ENCODE data around the gene KBTBD7. TPM values are rescaled to one million over a fixed set of nuclear protein-coding genes. Genes with fewer than 3 reads are reported as not detected.
"Not testable (repeated sequence)": the region's sequence is repeated elsewhere in the genome, so short reads cannot be mapped to it uniquely, and the experiment has no call there.

The KBTBD7 gene
- total RNA-seq, 2 experiments from 2014 or later = 8.1 to 8.4 TPM

DNA sequence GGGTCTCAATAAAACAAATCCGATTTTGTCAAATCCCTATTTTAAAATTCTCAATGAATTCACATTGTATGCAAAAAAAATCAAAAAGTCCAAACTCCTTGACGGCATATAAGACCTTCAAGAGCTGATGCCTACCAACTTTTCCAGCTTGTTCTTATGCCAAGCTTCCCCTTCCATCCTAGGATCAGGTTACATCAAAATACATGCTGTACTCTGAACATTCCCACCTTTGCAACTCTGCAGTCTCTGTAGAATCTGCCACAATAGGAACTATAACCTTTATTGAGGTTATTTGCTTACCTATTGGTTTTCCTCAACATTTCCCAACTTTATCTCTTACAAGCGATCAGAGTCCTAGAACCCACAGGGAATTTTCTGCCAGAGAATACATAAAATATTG, 7.9 kb downstream of the KBTBD7 start:
- ChIA-PET POLR2A (no interaction called here), CTCF (interaction anchor here (0.6 kb wide), 1 partner anchor 620 kb away, joined by 3 read pairs; no protein-coding TSS in a partner anchor)
- Mint-ChIP-seq H3K36me3 (ENCODE audit: low read depth) (peaks cover 12% of the 10 kb centered on the region), H3K27me3 (no peaks in the 10 kb centered on the region), H3K9me3 (no peaks in the 10 kb centered on the region), H3K27ac (no peak overlapping the region), H3K4me1 (peaks cover 4% of the 10 kb centered on the region), H3K4me3 (no peak overlapping the region)
- no peak for DNase-seq

DNA sequence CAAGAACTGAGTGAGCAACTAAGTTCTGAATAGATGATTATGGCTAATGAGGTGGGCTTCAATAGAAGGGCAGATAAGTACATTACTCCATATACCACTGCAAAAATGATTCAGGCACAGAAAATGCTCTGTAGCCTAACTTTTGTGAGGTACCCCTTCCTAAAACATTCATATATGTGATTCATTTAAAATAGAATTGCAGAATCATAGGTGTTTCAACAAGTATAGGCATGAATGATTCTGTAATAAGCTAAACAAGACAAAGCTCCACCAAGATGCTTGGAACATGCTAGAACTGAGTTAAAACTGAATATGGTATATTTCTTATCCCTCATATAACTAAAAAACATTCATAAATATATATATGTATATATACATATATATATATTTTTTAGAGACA, 12.1 kb downstream of the KBTBD7 start:
- POLR2A ChIA-PET = no interaction called here
- Mint-ChIP-seq H3K4me3 (no peak overlapping the region), H3K36me3 (ENCODE audit: low read depth) (no peaks in the 10 kb centered on the region), H3K4me1 (peaks cover 2% of the 10 kb centered on the region), H3K27me3 (no peaks in the 10 kb centered on the region), H3K9me3 (no peaks in the 10 kb centered on the region), H3K27ac (no peak overlapping the region)
- CTCF ChIA-PET = interaction anchor here (0.6 to 1.3 kb wide), 2 partner anchors 14 to 1207 kb away, joined by 3 read pairs; no protein-coding TSS in a partner anchor
- no peak for DNase-seq

DNA sequence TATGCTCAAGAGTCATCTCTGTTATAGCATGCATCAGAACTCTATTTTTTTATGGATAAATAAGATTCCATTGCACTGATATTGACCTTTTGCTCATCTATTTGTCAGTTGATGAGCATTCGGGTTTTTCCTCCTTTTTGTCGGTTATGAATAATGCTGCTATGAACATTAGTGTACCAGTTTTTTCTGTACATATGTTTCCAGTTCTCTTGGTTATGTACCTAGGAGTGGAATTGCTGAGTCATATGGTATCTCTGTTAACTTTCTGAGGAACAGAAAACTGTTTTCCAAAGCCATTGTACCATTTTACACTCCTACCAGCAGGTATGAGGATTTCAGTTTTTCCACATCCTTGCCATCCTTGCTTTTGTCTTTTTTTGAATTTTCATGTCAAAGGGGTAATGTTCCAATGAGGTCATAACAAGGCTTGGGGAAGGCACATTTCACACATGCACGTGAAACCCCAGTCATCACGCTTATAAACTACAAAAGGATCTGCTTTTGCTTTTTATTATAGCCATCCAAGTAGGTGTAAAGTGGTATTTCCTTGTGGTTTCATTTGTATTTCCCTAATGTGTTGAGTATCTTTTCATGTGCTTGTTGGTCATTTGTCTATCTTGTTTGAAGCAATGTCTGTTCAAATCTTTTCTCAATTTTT, 14.6 kb downstream of the KBTBD7 start:
- ChIA-PET CTCF (no interaction called here), POLR2A (interaction anchor here (0.7 kb wide), 1 partner anchor 229 kb away, joined by 3 read pairs; no protein-coding TSS in a partner anchor)
- Mint-ChIP-seq H3K36me3 (ENCODE audit: low read depth) (no peaks in the 10 kb centered on the region), H3K4me3 (no peak overlapping the region), H3K9me3 (peaks cover 15% of the 10 kb centered on the region), H3K4me1 (peaks cover 2% of the 10 kb centered on the region), H3K27me3 (no peaks in the 10 kb centered on the region), H3K27ac (no peak overlapping the region)
- no peak for DNase-seq

DNA sequence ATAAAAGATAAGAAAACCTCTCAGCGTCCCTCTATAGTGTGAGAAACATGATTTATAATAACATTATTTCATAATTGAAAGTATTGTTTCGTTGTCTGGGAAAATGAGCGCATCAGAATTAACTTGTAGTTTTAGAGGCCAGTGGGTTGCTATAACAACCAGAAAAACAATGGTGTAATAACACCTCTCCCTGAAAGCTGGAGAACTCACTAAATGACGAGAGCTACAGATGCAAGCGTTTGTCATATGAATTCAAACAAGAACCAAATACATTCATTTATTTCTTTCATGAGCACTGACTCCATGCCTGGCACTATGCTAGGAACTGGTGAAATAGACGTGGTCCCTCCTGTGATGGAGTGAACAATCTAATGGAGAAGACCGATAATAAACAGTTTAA, 16.3 kb downstream of the KBTBD7 start:
- no peak for DNase-seq
- POLR2A ChIA-PET = no interaction called here
- CTCF ChIA-PET = no interaction called here
- peaks cover 2% of the 10 kb centered on the region for H3K4me1 Mint-ChIP-seq
- H3K27me3 Mint-ChIP-seq = no peaks in the 10 kb centered on the region
- no peaks in the 10 kb centered on the region for H3K36me3 Mint-ChIP-seq (ENCODE audit: low read depth)
- peaks cover 16% of the 10 kb centered on the region for H3K9me3 Mint-ChIP-seq
- H3K4me3 Mint-ChIP-seq = no peak overlapping the region
- H3K27ac Mint-ChIP-seq = no peak overlapping the region

DNA sequence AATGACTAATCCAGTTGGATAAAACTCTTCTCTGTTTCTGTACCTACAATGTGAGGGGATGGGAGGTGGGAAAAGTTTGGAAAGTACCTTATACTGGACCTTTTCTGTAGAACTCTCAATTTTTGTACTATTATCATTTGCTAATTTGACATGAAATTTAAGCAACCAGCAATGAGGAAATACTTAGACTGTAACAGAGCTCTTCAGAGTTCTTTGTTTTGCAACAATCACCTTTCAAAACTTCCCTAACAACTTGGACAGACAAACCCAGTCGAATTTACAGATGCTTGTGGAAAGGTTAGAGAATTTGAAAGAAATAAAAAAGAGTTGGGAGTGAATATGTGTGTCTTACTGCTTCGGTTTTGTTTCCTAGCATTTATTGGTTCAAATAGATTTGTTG, 16.8 kb downstream of the KBTBD7 start:
- Mint-ChIP-seq H3K4me1 (peaks cover 2% of the 10 kb centered on the region), H3K9me3 (peaks cover 19% of the 10 kb centered on the region), H3K36me3 (ENCODE audit: low read depth) (no peaks in the 10 kb centered on the region), H3K27me3 (no peaks in the 10 kb centered on the region), H3K27ac (no peak overlapping the region), H3K4me3 (no peak overlapping the region)
- DNase-seq = no peak
- POLR2A ChIA-PET = no interaction called here
- CTCF ChIA-PET = no interaction called here

DNA sequence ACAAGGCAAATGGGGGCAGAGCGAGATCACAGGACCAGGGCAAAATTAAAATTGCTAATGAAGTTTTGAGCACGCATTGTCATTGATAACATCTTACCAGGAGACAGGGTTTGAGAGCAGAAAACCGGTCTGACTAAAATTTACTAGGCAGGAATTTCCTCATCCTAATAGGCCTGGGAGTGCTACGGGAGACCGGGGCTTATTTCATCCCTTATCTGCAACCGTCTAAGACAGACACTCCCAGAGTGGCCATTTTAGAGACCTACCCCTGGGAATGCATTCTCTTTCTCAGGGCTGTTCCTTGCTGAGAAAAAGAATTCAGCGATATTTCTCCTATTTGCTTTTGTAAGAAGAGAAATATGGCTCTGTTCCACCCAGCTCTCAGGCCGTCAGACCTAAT, 18.8 kb downstream of the KBTBD7 start:
- DNase-seq; H3K27me3 Mint-ChIP-seq; H3K4me3 Mint-ChIP-seq; CTCF ChIA-PET; H3K4me1 Mint-ChIP-seq; H3K27ac Mint-ChIP-seq; H3K36me3 Mint-ChIP-seq (ENCODE audit: low read depth); POLR2A ChIA-PET: not testable (repeated sequence)
- peaks cover 20% of the 10 kb centered on the region for H3K9me3 Mint-ChIP-seq

DNA sequence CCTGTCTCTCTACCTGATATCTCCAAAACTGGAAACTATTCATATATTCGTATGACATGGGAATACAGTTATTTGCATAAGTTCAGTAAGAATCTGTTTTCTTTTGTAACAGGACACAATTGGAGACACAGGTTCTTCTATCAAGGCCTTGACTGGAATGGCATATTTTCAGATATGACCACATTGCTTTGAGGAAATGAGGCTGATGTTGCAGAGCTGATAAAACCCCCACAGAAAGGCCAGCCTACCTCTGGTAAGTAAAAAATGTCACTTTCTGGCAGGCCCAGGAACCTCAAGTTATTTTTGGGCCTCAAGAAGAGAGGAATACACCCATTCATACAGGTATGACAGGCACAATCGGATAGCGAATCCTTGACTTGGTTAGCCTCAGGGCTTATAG, 32.2 kb downstream of the KBTBD7 start:
- no peak overlapping the region for H3K27ac Mint-ChIP-seq
- H3K27me3 Mint-ChIP-seq = peaks cover 1% of the 10 kb centered on the region
- POLR2A ChIA-PET = no interaction called here
- peaks cover 2% of the 10 kb centered on the region for H3K9me3 Mint-ChIP-seq
- H3K4me3 Mint-ChIP-seq = no peak overlapping the region
- H3K36me3 Mint-ChIP-seq (ENCODE audit: low read depth) = no peaks in the 10 kb centered on the region
- DNase-seq = no peak
- H3K4me1 Mint-ChIP-seq = peaks cover 5% of the 10 kb centered on the region
- CTCF ChIA-PET = no interaction called here

DNA sequence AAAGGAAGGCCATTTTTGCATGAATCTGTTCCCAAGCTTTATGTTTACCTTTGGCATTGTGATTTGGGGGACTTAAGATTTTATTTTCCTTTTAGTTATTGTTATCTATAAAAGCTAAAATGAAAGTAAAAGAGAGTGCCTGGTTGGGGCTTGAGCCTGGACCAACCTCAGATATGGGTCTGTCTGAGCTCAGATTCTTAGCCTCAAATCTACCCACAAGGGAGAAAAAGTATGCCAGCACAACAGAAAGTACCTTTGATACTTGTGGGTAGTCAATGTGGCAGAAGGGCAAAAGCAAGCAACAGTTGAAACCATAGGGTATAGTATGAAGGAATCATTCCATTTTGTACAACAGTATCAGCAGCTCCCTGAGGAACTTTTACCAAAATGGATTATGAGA, 35.2 kb downstream of the KBTBD7 start:
- no peaks in the 10 kb centered on the region for H3K36me3 Mint-ChIP-seq (ENCODE audit: low read depth)
- H3K4me3 Mint-ChIP-seq = no peak overlapping the region
- no peaks in the 10 kb centered on the region for H3K27me3 Mint-ChIP-seq
- ChIA-PET CTCF (interaction anchor here (0.6 kb wide), 1 partner anchor 40 kb away, joined by 3 read pairs; no protein-coding TSS in a partner anchor), POLR2A (no interaction called here)
- H3K27ac Mint-ChIP-seq = no peak overlapping the region
- no peak for DNase-seq
- peaks cover 5% of the 10 kb centered on the region for H3K4me1 Mint-ChIP-seq
- H3K9me3 Mint-ChIP-seq = peaks cover 2% of the 10 kb centered on the region

DNA sequence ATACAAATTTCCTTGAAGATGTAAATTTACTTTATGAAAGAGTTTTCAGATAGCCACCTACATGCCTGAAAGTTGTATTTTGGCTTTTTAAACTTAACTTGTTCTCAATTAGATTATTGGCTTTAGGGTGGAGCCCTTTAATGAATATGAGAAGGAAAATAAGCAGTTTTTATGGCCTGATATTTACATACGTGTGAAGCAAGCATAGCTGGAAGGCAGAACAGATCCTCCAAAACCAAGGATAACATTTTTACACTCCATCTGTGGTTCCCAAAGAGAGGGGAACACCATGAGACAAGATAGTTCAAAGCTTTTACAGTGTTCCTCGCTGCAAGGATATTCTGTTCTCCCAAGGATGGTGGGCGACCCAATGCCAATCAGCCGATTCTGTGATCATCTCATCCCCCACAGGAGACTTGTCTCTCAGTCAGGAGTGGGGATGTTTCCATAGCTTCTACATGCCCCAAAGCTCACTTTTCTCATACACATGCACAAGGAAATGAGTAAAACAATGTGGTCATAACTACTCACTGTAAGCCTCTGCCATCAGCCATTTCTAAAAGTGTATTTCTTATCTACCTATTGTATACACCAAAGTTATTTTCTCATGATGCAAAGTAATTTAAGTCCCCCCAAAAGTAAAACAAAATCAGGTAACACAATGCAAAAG, 37.2 kb downstream of the KBTBD7 start:
- Mint-ChIP-seq H3K27ac (no peak overlapping the region), H3K36me3 (ENCODE audit: low read depth) (peaks cover 4% of the 10 kb centered on the region), H3K4me1 (peaks cover 5% of the 10 kb centered on the region), H3K27me3 (no peaks in the 10 kb centered on the region), H3K9me3 (peaks cover 5% of the 10 kb centered on the region), H3K4me3 (no peak overlapping the region)
- POLR2A ChIA-PET = no interaction called here
- no peak for DNase-seq
- CTCF ChIA-PET = interaction anchor here (1.2 kb wide), 1 partner anchor 11 kb away, joined by 4 read pairs; no protein-coding TSS in a partner anchor

DNA sequence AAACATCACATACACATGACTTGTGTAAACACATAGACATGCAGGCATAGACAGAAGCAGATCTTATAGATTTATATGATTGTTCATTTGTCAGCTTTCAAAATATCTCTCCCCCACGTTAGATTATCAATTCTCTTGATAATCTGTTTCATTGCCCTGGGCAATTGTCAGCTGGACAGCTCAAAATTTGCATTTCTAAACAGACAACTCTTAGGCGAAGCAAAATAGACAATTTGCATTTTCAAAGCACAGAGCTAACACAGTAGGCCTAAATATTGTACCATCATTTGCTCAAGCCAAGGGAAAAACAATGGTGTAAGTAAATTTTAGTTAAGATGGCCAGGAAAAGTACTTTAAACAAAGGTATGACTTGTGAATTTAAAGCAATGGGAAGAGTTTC, 37.7 kb downstream of the KBTBD7 start:
- Mint-ChIP-seq H3K36me3 (ENCODE audit: low read depth) (peaks cover 9% of the 10 kb centered on the region), H3K27ac (no peak overlapping the region), H3K27me3 (no peaks in the 10 kb centered on the region), H3K4me3 (no peak overlapping the region), H3K4me1 (peaks cover 5% of the 10 kb centered on the region), H3K9me3 (peaks cover 11% of the 10 kb centered on the region)
- CTCF ChIA-PET = interaction anchor here (0.5 kb wide), 1 partner anchor 73 kb away, joined by 3 read pairs; no protein-coding TSS in a partner anchor
- no peak for DNase-seq
- POLR2A ChIA-PET = no interaction called here

DNA sequence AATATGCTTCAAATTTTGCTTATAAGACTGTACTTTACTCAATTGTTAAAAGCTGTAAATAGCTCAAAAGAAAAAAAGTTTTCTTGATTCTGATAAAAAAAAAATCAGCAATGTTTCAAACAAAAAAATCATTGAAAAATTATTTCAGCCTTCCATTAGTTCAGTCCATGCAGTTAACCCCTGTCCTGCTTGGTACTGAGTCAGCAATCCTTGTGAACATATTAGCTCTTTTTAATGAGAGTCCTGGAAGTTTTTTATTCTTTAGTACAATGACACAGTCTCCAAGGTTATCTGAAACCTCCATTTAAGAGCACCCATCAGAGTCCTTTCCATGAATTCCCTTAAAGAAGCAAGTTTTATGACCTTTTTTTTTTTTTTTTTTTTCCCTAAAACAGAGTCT, 40.3 kb downstream of the KBTBD7 start:
- Mint-ChIP-seq H3K9me3 (peaks cover 35% of the 10 kb centered on the region), H3K4me1 (peaks cover 2% of the 10 kb centered on the region), H3K36me3 (ENCODE audit: low read depth) (peaks cover 35% of the 10 kb centered on the region), H3K4me3 (no peak overlapping the region), H3K27ac (no peak overlapping the region), H3K27me3 (no peaks in the 10 kb centered on the region)
- CTCF ChIA-PET = interaction anchor here (0.7 kb wide), 1 partner anchor 377 kb away, joined by 5 read pairs; no protein-coding TSS in a partner anchor
- POLR2A ChIA-PET = no interaction called here
- no peak for DNase-seq

DNA sequence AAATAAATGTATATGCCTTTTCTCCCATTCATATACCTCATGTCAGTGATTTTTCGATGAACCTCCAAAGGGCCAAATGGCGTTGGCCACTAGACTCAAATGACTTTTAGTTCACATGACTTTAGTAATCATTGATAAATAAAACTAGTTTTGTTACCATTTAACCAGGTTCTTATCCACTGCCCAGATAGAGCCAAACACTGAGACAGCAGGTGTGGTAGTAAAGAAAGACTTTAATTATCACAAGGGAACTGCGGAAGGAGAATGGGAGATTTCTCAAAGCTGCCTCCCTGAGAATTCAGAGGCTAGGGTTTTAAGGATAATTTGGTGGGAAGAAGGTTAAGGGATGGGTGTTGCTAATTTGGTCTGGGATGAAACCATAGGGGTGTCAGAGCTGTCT, 42.4 kb downstream of the KBTBD7 start:
- no peaks in the 10 kb centered on the region for H3K27me3 Mint-ChIP-seq
- H3K4me1 Mint-ChIP-seq = no peaks in the 10 kb centered on the region
- peaks cover 52% of the 10 kb centered on the region for H3K9me3 Mint-ChIP-seq
- no peak overlapping the region for H3K4me3 Mint-ChIP-seq
- ChIA-PET CTCF (interaction anchor here (0.6 kb wide), 1 partner anchor 83 kb away, joined by 3 read pairs; no protein-coding TSS in a partner anchor), POLR2A (no interaction called here)
- H3K27ac Mint-ChIP-seq = no peak overlapping the region
- peaks cover 47% of the 10 kb centered on the region for H3K36me3 Mint-ChIP-seq (ENCODE audit: low read depth)
- DNase-seq = no peak

DNA sequence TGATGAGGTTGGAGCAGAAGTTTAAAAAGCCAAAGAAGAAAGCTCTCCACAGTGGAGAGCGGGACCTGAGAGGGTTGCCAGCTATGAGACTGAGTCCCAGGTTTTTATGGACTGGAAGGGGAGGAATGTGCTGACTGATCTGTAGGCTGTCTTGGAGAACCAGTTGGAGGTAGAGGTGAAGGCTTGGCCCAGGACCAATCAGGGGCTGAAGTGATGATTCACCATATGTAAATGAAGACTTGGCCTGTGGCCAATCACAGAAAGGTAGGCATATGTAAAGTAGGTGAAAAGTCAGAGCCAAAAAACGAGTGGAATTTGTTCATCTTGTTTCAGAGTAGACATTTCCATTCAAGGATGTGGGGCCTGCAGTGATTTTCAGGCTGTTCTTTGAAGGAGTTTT, 44.3 kb downstream of the KBTBD7 start:
- Mint-ChIP-seq H3K4me1 (no peaks in the 10 kb centered on the region), H3K27me3 (no peaks in the 10 kb centered on the region), H3K9me3 (peaks cover 52% of the 10 kb centered on the region), H3K27ac (no peak overlapping the region), H3K36me3 (ENCODE audit: low read depth) (peaks cover 47% of the 10 kb centered on the region), H3K4me3 (no peak overlapping the region)
- ChIA-PET CTCF (no interaction called here), POLR2A (no interaction called here)
- DNase-seq = no peak

All from activated CD4-positive, alpha-beta memory T cell treated with anti-CD3 and anti-CD28 coated beads, Interleukin-2, amount 10 ng/mL, durations not matched to agents 7 days and 5 days (primary cell).